AG04450 (cell line): ENCODE data around the gene TNRC6C. TPM values are rescaled to one million over a fixed set of nuclear protein-coding genes. Genes with fewer than 3 reads are reported as not detected.

Experiments
- CTCF ChIA-PET: fragments of 300-600, 350-600 bp; formaldehyde crosslinking; extraction: SDS; loops from one replicate; lab custom pipeline; 2022; ENCODE audit warnings: antibody characterized with exemption, inconsistent platforms; lab: Charles Lee
- POLR2A ChIA-PET: fragments of 350-600 bp; formaldehyde crosslinking; extraction: SDS; loops from one replicate; lab custom pipeline; 2021; ENCODE audit warnings: antibody characterized with exemption, inconsistent platforms; lab: Yijun Ruan, JAX
- DNase-seq: peaks from one replicate; pipeline ENCODE4 v3.0.0-alpha.2; 2011; ENCODE audit warnings: low read depth, low spot score
- H3K27ac ChIP-seq: one replicate; pipeline ENCODE4 v1.5.1; 2012; ENCODE audit warnings: low read depth, low read length, control low read depth
- H3K27me3 ChIP-seq: one replicate; pipeline ENCODE4 v1.6.0; 2012; ENCODE audit warnings: low read length; ENCODE audit not compliant: control insufficient read depth, insufficient read depth
- H3K4me3 ChIP-seq: 2 replicates; pipeline ENCODE4 v1.5.1; 2011; ENCODE audit warnings: mild to moderate bottlenecking, low read depth, low read length, control low read depth
- H3K9me3 ChIP-seq: 2 replicates; pipeline ENCODE4 v1.5.1; 2012; ENCODE audit warnings: low read length; ENCODE audit not compliant: control insufficient read depth, insufficient read depth
- CTCF ChIP-seq: IDR thresholded peaks from 2 replicates; pipeline ENCODE4 v1.5.1; 2011; ENCODE audit warnings: low read depth, low read length, control low read depth, inconsistent platforms
- polyA plus RNA-seq: library from polyadenylated mRNA; depleted of rRNA; stranded (reverse); fragments of >200 nt; gene quantifications from 2 replicates; pipeline ENCODE4 v1.2.3, GENCODE V29; 2011

TNRC6C gene
- polyA plus RNA-seq, 1 experiment: 1.2 TPM

- no peak for DNase-seq
- Histone ChIP-seq H3K9me3 (no peaks in the 10 kb centered on the region), H3K4me3 (no peak overlapping the region), H3K27me3 (peaks cover 35% of the 10 kb centered on the region), H3K27ac (no peak overlapping the region)
- no peak for TF ChIP-seq CTCF
- ChIA-PET POLR2A (no interaction called here), CTCF (no interaction called here)
These were observed 34.6 kb upstream of the TNRC6C start for GRCh38 chr17:77923776-77924513.

- CTCF ChIA-PET: no interaction called here
- peaks cover 41% of the 10 kb centered on the region for H3K27me3 ChIP-seq
- H3K27ac ChIP-seq: no peak overlapping the region
- H3K9me3 ChIP-seq: no peaks in the 10 kb centered on the region
- POLR2A ChIA-PET: no interaction called here
- no peak for DNase-seq
- no peak overlapping the region for H3K4me3 ChIP-seq
- TF ChIP-seq CTCF: no peak
These were observed 33.7 kb upstream of the TNRC6C start for GRCh38 chr17:77924757-77925336.

GRCh38 chr17:77925831-77926543, 32.5 kb upstream of the TNRC6C start:
- H3K27me3 ChIP-seq: peaks cover 41% of the 10 kb centered on the region
- POLR2A ChIA-PET: no interaction called here

GRCh38 chr17:77926981-77927380, 31.5 kb upstream of the TNRC6C start:
- Histone ChIP-seq H3K4me3 (no peak overlapping the region), H3K27ac (no peak overlapping the region), H3K27me3 (peaks cover 42% of the 10 kb centered on the region), H3K9me3 (no peaks in the 10 kb centered on the region)
- ChIA-PET POLR2A (no interaction called here), CTCF (no interaction called here)
- no peak for DNase-seq
- no peak for TF ChIP-seq CTCF

More at GRCh38 chr17:77925831-77926543, 32.5 kb upstream of the TNRC6C start:
- Histone ChIP-seq H3K27ac (no peak overlapping the region), H3K4me3 (no peak overlapping the region), H3K9me3 (no peaks in the 10 kb centered on the region)
- no peak for DNase-seq
- TF ChIP-seq CTCF: no peak
- CTCF ChIA-PET: no interaction called here
